ENCODE data around the gene CNEP1R1.

The CNEP1R1 gene

DNA sequence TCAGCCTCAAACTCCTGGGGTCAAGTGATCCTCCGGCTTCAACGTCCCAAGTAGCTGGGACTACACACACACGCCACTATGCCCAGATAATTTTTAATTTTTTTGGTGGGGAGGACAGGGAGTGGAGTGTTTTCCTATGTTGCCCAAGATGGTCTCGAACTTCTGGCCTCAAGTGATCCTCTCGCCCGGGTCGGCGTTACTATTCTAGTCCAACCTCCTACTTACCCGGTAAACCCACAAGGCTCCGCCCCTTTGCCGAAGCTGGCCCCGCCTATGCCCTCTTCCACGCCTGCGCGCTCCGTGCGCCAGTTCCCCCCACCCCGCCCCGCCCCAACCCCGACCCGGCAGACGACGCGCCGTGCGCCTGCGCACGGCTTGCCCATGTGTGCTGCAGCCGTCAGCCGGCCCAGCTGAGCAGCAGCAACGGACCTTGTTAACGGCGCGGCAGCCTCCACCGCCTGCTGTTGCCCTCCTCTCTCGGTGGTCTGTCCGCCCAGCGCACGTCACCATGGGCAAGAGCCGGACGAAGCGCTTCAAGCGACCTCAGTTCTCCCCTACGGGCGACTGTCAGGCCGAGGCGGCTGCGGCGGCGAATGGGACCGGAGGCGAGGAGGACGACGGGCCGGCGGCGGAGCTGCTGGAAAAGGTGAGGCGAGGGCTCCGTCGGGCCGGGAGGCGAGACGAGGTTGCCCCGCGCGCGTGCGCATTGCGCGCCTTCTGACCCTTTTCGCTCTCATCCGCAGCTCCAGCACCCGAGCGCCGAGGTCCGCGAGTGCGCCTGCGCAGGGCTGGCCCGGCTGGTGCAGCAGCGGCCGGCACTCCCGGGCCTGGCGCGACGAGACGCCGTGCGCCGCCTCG lies 40.8 kb downstream of the CNEP1R1 start, which contains the start of gene HEATR3:
Gene HEATR3, plus strand, starts transcription at position 347 of the 858 bp plus-strand sequence. Its CDS starts 162 bp downstream, at position 509.
- DNase-seq (ENCODE audit: low spot score), result peak; percentile 95

DNA sequence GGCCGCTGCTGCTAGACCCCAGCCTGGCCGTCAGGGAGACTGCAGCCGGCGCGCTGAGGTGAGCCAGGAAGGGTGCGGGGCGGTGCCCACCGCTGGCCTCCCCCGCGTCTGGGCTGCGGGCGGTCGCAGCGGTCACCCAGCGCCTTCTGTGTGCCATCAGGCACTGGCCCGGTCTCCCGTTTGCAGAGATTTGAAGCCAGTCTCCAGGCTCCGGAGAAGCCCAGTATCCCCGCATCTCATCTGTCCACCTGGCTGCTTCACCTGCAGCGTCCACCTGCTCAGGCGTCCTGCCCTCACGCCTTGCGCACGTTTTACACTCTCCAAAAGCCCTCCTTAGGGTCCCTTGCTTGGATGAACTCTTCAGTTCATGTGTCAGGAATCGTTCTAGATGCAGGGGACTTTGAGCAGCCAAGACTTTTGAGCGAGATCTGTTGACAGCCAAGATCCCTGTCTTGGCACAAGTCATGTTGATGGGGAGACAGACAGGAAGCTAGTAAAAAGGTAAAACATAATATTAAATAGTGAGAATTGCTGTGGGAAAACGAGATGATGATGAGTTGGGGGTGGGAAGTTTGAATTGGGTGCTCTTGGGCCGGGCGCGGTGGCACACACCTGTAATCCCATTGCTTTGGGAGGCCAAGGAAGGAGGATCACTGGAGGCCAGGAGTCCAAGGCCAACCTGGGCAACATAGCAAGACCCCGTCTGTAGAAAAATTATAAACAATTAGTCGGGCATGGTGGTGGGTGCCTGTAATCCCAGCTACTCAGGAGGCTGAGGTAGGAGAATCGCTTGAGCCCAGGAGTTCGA lies 41.7 kb downstream of the CNEP1R1 start:
- DNase-seq (ENCODE audit: low spot score), result no peak

DNA sequence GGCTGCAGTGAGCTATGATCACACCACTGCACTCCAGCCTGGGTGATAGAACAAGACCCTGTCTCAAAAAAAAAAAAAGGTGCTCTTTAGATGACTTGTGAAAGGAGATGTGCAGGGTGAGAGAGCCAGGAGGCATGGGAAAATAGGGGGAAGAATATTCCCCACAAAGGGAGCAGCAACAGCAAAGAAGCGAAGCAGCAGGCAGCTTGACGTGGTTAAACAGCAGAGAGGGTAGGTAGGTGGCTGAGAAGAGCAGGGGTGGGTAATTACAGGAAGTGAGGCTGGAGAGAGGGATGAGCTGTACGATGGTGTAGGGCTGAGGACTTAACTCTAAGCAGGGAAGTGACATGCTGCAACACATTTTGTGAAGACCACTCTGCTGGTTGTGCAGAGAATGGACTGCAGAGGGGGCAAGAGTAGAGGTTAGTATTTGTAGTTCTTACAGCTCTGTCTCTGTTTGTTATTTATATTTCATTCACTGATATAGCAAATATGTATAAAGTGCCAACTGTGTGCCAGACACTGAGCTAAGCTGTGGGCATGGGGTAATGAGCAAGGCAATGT lies 42.3 kb downstream of the CNEP1R1 start:
- peak; percentile 50 for DNase-seq (ENCODE audit: low spot score)

DNA sequence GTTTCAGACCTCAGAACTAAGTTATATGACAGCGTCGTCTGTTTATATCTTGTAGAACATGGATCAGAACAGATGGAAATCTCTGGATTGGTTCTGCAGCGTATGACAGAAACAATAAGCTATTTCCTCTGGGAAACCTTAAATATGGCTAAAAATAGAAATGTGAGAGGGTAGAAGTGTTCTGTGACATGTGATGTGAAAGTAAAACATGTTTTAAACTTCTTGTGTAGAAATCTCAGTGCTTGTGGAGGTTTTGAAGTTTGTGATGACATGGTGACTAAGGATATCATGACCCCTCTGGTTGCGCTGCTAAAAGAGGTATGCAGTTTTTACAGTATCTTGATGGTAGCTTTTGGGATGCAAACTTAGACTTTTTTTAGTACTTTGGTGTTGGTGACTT lies 43.5 kb downstream of the CNEP1R1 start:
- no peak for DNase-seq (ENCODE audit: low spot score)

DNA sequence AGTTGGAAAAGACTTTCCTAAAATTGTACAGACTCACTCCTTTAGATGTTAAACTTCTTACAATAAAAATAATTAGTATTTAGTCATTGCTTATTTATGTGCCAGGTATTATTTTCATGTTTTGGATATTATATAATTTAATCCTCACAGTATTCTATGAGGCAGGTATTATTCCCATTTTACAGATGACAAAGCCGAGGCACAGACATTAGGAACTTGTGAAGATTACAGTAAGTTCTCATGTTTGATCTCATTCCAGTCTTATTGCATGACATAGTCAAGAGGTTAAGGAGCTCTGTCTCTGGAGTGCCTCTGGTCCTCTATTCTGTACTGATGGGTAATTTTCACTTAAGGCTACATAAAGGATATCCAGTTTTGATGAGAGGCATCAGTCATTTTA lies 44.0 kb downstream of the CNEP1R1 start:
- no peak for DNase-seq (ENCODE audit: low spot score)

DNA sequence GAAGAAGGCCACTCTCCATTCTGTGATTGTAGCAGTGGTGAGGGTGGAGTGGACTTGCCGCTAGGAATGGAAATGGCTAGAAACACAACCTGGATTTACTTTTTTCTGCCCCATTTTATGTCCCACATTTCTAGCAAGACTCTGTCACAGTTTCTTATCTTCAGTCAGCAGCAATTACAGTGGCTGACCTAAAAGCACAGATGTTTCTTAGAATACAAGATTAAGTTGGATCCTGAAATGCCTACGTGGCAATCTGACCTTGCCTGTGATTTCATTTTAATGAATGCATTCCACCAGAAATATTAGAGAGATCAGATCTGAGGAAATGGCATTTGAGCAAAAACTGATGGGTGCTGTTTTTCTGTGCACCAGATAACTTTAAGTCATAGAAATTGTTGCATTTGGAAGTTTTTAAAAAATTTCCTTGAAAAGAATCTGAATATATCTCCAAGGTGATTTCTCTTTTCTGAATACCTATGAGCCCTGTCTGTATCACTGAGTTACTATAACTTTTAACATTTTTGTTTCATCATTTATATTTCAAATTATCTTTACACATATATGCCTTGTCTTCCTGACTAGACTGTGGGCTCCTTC lies 46.1 kb downstream of the CNEP1R1 start:
- no peak for DNase-seq (ENCODE audit: low spot score)

DNA sequence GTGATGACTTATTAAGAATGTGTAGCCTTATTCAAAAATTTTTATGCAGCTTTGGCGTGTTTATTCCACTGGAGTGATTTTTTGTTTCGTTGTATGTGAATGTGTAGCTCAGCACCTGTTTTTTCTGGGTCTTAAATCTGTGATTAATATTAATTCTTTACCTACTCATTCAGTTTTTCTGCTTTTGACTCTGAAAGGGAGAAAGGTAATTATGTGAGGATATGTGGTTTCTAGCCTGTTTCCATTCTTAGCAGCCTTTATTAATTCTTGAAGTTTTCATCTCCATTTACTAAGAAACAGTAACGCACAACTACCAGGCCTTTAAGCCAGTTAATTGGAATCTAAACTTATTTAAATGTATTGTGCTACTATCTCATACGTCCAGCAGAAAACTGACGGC lies 47.7 kb downstream of the CNEP1R1 start:
- peak; percentile 43 for DNase-seq (ENCODE audit: low spot score)

DNA sequence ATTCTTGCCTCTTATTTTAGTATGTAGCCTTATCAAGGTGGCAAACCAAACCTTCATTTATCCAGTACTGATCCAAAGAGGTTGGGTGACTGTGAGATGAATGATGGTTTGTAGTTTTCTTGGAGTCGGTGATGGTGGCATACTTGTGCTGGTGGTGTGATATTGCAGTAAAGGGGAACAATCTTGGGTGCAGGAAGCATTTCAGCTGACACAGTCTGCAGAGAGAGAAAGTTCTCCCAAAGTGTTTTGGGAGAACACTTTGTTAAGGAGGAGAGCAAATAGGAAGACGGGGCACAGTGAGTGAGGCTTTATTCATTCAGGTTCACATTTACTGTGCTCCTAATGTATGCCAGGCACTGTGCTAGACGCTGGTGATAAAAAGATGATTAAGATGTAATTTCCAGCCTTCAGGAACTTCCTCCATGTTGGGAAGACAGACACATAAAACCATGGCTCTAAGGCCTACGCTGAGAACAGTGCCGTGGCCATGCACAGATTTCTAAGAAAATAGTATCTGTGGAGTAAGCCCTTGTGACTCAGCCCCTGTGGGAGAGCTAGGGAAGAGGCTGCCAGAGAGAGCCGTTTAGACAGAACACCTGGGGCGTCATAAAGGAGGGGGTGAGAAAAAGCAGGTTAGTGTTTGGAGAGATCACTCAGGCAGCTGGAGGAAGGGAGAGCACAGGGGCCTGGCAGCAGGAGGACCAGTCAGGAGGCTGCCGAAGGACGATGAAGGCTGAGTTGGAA lies 54.5 kb downstream of the CNEP1R1 start:
- DNase-seq (ENCODE audit: low spot score), result no peak

DNA sequence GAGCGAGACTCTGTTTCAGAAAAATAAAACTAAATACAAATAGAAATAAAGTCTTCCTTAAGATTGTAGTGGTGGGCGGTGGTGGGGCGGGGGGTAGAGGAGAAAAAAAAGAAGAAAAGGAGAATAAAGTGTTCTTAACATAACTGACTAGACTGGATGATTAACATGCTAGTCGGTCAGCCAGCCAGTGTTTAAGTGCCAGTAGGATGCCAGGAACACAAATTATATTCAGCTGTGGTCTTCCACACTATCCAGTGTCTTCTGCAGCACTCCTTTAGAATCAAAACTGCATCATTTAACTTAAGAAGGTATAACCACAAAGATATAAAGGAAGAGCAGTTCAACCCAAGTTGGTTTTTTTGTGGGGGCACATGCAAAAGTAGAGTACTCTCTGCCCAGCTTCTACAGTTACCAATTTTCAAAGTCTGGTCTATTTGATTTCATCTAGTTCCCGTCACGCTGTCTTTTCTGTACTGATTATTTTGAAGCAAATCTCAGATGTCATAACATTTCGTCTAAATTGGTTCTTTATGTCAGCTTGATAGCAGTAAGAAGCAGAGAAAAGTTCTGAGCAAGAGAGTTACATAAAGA lies 56.5 kb downstream of the CNEP1R1 start:
- no peak for DNase-seq (ENCODE audit: low spot score)

DNA sequence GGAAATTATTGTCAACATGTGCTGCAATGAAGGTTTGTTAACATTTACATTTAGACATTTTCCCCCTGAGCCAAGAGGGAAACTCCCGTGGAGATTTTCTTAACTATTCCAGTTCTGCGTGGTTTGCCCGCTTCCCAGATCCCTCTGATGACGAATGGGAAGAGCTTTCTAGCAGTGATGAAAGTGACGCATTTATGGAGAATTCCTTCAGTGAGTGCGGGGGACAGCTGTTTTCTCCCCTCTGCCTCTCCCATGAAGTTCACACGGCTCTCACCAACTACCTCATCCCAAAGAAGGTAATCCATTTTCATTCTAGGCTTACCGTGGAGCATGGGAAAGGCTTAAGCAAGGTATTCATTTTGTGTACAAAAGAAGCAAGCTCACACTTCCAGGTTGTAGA lies 59.0 kb downstream of the CNEP1R1 start:
- DNase-seq (ENCODE audit: low spot score), result no peak

DNA sequence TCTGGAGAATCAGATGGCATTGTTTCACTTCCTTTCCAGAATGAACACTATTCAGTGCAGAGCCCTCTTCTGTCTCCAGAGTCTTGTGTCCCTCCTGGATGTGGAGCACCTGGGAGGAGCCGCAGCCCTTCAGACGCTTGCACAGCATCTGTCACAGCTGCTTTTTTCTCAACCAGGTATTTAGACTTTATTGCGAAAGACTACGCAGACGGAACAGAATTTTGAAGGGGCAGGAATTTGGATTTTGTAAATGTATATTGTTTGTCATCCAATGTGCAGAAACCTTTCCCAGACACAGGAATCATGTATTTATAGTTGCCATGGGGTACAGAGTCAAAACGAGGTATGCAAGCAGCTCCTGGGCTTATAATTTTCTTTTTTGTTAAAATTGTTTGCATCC lies 61.2 kb downstream of the CNEP1R1 start:
- no peak for DNase-seq (ENCODE audit: low spot score)
